Uterus (tissue), 4 donors: ENCODE measurements around the gene KRTAP4-1. TPM values are rescaled to one million over a fixed set of nuclear protein-coding genes. Genes with fewer than 3 reads are reported as not detected.
"Not testable (repeated sequence)": the region's sequence is repeated elsewhere in the genome, so short reads cannot be mapped to it uniquely, and the experiment has no call there.

Experiments used
- DNase-seq, 2 donors: peaks; one replicate each; pipeline ENCODE4 v3.0.0-alpha.2; 2019 to 2020
- H3K27ac ChIP-seq, 2 donors: fragments of 200-600 bp; sonication (generic); 1 replicate in 1 of 2; 2 replicates in 1 of 2; pipeline ENCODE4 v1.5.1; 2016 to 2018
- H3K27me3 ChIP-seq, 2 donors: fragments of 200-600 bp; sonication (generic); one replicate each; pipeline ENCODE4 v1.5.1; 2018 to 2019; ENCODE audit warnings: control low read depth in 1 of 2
- H3K36me3 ChIP-seq, 2 donors: fragments of 200-600 bp; sonication (generic); one replicate each; pipeline ENCODE4 v1.5.1; 2019; ENCODE audit warnings: control low read depth in 1 of 2
- H3K4me1 ChIP-seq, 2 donors: fragments of 200-600 bp; sonication (generic); one replicate each; pipeline ENCODE4 v1.5.1; 2018 to 2019; ENCODE audit warnings: control low read depth in 1 of 2
- H3K4me3 ChIP-seq, 2 donors: fragments of 200-600 bp; sonication (generic); 1 replicate in 1 of 2; 2 replicates in 1 of 2; pipeline ENCODE4 v1.5.1; 2018 to 2019; ENCODE audit warnings: mild to moderate bottlenecking in 1 of 2
- H3K9me3 ChIP-seq, 2 donors: fragments of 200-600 bp; sonication (generic); one replicate each; pipeline ENCODE4 v1.5.1; 2019; ENCODE audit warnings: control low read depth in 1 of 2
- POLR2A ChIP-seq, 2 donors: fragments of 450-650 bp; IDR thresholded peaks; one replicate each; pipeline ENCODE4 v1.6.1; 2016; ENCODE audit warnings: antibody characterized with exemption in 2 of 2, mild to moderate bottlenecking in 1 of 2, moderate library complexity in 1 of 2
- intact Hi-C: fragments of 100-400 bp; cut with DNase I; formaldehyde crosslinking; loops from one replicate; pipeline ENCODE4 v1.15.1; 2023; ENCODE audit warnings: low total_unique reads
- small RNA-seq: library from RNA; depleted of rRNA; stranded (forward); fragments of <200 nt; gene quantifications from one replicate; pipeline ENCODE3, GENCODE V24; 2016
- total RNA-seq, 4 donors: library from RNA; depleted of rRNA in 3 of 4; stranded (reverse); fragments of >200 nt in 3 of 4; gene quantifications; one replicate each; pipeline versions ENCODE4 v1.1.0 to v1.2.4, GENCODE V29; 2014 to 2023
- TF ChIP-seq, protein P1 (sequence below), 4 experiments: fragments of 200-600 bp in 2 of 4; fragments of 450-650 bp in 2 of 4; sonication (generic) in 2 of 4; IDR thresholded peaks; one replicate each; pipeline ENCODE4 v1.5.1; 2016 to 2019; ENCODE audit warnings: antibody characterized with exemption in 4 of 4, mild to moderate bottlenecking in 2 of 4, moderate library complexity in 1 of 4
- donor health status: DM: yes; HTN: yes; CAD: no.

Gene KRTAP4-1
- total RNA-seq, 4 donors from 2014 or later, result not detected

DNA sequence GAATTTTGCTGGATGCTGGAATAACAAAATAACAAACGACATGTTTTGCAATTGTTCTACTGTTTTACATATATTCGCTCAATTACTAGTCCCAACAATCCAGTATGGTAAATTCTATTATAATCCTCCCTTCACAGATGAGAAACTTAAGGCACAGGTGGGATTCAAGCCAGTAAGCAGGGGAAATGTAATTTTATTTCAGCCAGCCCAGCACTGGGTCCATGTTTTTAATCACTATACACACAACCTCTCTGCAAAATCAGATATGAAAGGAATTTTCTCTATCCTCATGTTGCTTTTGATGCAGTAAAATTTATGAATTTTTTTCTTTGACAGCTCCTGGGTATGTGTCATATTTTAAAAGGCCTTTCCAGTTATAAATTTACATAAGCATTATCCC lies 39.5 kb downstream of the KRTAP4-1 start:
- intact Hi-C loops, result no loop called here
- no peak for DNase-seq
- Histone ChIP-seq H3K27me3 (no peaks in the 10 kb centered on the region), H3K27ac (no peak overlapping the region), H3K4me1 (no peaks in the 10 kb centered on the region), H3K36me3 (no peaks in the 10 kb centered on the region), H3K9me3 (no peaks in the 10 kb centered on the region), H3K4me3 (no peak overlapping the region)
- no peak for TF ChIP-seq POLR2A (IDR thresholded peaks at IDR 0.05)
- TF ChIP-seq, protein P1, sequence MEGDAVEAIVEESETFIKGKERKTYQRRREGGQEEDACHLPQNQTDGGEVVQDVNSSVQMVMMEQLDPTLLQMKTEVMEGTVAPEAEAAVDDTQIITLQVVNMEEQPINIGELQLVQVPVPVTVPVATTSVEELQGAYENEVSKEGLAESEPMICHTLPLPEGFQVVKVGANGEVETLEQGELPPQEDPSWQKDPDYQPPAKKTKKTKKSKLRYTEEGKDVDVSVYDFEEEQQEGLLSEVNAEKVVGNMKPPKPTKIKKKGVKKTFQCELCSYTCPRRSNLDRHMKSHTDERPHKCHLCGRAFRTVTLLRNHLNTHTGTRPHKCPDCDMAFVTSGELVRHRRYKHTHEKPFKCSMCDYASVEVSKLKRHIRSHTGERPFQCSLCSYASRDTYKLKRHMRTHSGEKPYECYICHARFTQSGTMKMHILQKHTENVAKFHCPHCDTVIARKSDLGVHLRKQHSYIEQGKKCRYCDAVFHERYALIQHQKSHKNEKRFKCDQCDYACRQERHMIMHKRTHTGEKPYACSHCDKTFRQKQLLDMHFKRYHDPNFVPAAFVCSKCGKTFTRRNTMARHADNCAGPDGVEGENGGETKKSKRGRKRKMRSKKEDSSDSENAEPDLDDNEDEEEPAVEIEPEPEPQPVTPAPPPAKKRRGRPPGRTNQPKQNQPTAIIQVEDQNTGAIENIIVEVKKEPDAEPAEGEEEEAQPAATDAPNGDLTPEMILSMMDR (IDR thresholded peaks at IDR 0.05), result no peak

DNA sequence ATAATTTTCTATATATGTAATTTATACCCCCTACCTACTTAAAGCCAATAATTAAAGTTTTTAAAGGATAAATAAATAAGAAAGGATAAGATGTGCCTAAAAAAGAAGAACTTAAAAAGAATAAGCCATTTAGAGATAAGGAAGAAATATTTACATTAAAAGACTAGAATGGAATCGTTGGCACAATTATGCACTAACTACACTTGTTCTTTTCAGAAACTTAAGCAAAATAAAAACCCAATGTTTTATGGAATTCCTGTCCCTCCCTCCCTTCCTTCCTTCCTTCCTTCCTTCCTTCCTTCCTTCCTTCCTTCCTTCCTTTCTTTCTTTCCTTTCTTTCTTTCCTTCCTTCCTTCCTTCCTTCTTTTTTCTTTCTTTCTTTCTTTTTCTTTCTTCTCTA lies 39.9 kb downstream of the KRTAP4-1 start:
- Histone ChIP-seq H3K27me3 (no peaks in the 10 kb centered on the region), H3K36me3 (no peaks in the 10 kb centered on the region), H3K9me3 (no peaks in the 10 kb centered on the region), H3K4me1 (no peaks in the 10 kb centered on the region), H3K27ac (no peak overlapping the region), H3K4me3 (no peak overlapping the region)
- TF ChIP-seq POLR2A (IDR thresholded peaks at IDR 0.05), result no peak
- TF ChIP-seq, protein P1 (IDR thresholded peaks at IDR 0.05), result no peak
- intact Hi-C loops, result no loop called here
- no peak for DNase-seq

DNA sequence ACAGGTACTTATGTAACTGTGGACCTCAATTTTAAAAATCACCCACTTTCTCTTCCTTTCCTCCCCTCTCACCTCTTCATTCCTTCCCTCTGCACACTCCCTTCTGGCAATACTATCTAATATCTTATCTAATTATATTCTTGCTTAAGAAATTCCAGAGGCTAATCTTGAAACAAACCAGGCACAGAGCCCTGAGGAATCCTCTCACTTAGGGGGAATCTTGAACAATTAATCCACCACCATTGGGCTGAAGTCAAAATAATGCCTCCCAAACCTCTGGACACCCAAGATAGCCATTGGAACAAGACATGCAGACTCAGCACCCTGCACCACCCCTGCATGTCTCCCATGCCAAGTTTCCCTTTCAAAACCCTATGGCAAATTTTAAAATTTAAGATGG lies 43.4 kb downstream of the KRTAP4-1 start:
- intact Hi-C loops, result no loop called here
- no peak for TF ChIP-seq POLR2A (IDR thresholded peaks at IDR 0.05)
- TF ChIP-seq, protein P1 (IDR thresholded peaks at IDR 0.05), result no peak
- no peaks in the 10 kb centered on the region for H3K36me3 ChIP-seq

DNA sequence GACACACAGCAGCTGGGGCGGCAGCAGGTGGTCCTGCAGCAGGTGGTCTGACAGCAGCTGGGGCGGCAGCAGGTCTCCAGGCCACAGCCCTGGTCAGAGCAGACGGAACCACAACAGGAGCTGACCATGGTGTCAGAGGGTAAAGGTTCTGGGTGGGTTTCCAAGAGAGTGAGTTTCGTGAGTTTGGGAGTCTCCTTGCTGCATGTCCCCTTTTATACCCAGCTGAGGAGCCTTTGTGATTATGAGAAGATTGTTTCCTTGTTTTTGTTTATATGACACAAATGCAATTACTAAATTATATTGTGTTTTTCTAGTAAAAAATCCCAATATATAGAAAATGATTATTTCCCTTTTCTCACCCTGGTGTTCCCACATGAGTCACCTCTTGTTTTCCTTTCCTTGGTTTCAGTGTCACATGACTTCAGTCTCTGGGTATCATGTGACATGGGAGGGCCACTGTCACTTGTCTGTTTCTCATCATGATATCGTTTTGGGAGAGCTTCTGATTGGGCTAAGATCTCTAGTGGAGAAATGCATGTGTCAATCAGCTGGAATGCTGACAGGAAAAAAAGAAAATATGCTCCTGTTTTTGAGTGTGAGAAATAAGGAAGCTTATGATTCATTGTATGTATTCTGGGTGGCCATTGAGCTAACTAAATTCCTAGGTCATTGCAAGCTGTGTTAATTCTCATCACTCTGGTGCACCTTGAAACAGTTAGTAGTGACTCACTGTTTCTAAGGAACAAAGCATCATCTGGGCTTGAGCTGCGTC lies 44.2 kb downstream of the KRTAP4-1 start, which contains the start of gene KRTAP4-6:
Gene KRTAP4-6 (minus strand): TSS at position 185 of the 772 bp plus-strand sequence. CDS start 57 bp downstream, at position 128.
- no peak for DNase-seq
- no peaks in the 10 kb centered on the region for H3K27me3 ChIP-seq
- no peak for TF ChIP-seq POLR2A (IDR thresholded peaks at IDR 0.05)
- TF ChIP-seq, protein P1 (IDR thresholded peaks at IDR 0.05), result no peak
- H3K27ac ChIP-seq, result no peak within 1 kb of the TSS
- no peaks in the 10 kb centered on the region for H3K9me3 ChIP-seq
- no peak within 1 kb of the TSS for H3K4me3 ChIP-seq
- no peaks in the 10 kb centered on the region for H3K36me3 ChIP-seq
- no peaks in the 10 kb centered on the region for H3K4me1 ChIP-seq
- intact Hi-C loops, result no loop called here

More for the DNA sequence above, 43.4 kb downstream of the KRTAP4-1 start:
- H3K4me1 ChIP-seq, result no peaks in the 10 kb centered on the region
- no peak overlapping the region for H3K4me3 ChIP-seq
- H3K27ac ChIP-seq, result no peak overlapping the region
- H3K27me3 ChIP-seq, result no peaks in the 10 kb centered on the region
- DNase-seq, result no peak
- no peaks in the 10 kb centered on the region for H3K9me3 ChIP-seq

DNA sequence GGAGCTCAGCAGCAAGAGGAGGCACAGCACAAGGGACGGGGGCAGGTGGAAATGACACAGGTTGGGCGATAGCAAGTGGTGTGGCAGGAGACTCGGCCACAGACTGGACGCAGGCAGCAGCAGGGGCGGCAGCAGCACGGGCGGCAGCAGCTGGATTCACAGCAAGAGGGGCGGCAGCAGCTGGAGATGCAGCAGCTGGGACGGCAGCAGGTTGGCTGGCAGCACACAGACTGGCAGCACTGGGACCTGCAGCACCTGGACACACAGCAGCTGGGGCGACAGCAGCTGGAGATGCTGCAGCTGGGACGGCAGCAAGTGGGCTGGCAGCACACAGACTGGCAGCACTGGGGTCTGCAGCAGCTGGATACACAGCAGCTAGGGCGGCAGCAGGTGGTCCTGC lies 44.8 kb downstream of the KRTAP4-1 start:
- H3K27ac ChIP-seq, H3K9me3 ChIP-seq, H3K27me3 ChIP-seq, DNase-seq, H3K4me1 ChIP-seq, H3K36me3 ChIP-seq, intact Hi-C loops, H3K4me3 ChIP-seq: not testable (repeated sequence)

Small RNA genes lying within 50 kb of the gene (small RNA-seq; reads per million reads assigned to genes)
- not detected for gene KRTAP4-17P

Other genes starting within 250 kb of the KRTAP4-1 start
- gene KRT23, start 247.3 kb downstream of the KRTAP4-1 start, total RNA-seq, result 1 to 10 TPM in 1 of 4 donors, under 1 TPM in 1, not detected in 2; 0.79 to 3.1 TPM
- not detected for gene KRT39, start 218.0 kb downstream of the KRTAP4-1 start, total RNA-seq
- gene KRT40, start 200.6 kb downstream of the KRTAP4-1 start, total RNA-seq, result under 1 TPM in 1 of 4 donors, not detected in 3; 0.21 TPM
- gene KRTAP3-3, start 190.7 kb downstream of the KRTAP4-1 start, total RNA-seq, result not detected
- gene KRTAP3-2, start 185.0 kb downstream of the KRTAP4-1 start, total RNA-seq, result not detected
- gene KRTAP3-1, start 175.8 kb downstream of the KRTAP4-1 start, total RNA-seq, result not detected
- not detected for gene KRTAP1-5, start 157.7 kb downstream of the KRTAP4-1 start, total RNA-seq
- not detected for gene KRTAP1-4, start 154.7 kb downstream of the KRTAP4-1 start, total RNA-seq
- not detected for gene KRTAP1-3, start 150.0 kb downstream of the KRTAP4-1 start, total RNA-seq
- not detected for gene KRTAP1-1, start 143.5 kb downstream of the KRTAP4-1 start, total RNA-seq
- gene KRTAP2-1, start 137.6 kb downstream of the KRTAP4-1 start, total RNA-seq, result not detected
- gene KRTAP2-2, start 129.7 kb downstream of the KRTAP4-1 start, total RNA-seq, result not detected
- not detected for gene KRTAP2-3, start 124.8 kb downstream of the KRTAP4-1 start, total RNA-seq
- gene KRTAP2-4, start 119.0 kb downstream of the KRTAP4-1 start, total RNA-seq, result not detected
- not detected for gene KRTAP4-7, start 100.8 kb downstream of the KRTAP4-1 start, total RNA-seq
- gene KRTAP4-8, start 86.8 kb downstream of the KRTAP4-1 start, total RNA-seq, result not detected
- not detected for gene KRTAP4-16, start 82.7 kb downstream of the KRTAP4-1 start, total RNA-seq
- gene KRTAP4-9, start 79.5 kb downstream of the KRTAP4-1 start, total RNA-seq, result not detected
- not detected for gene KRTAP4-11, start 66.5 kb downstream of the KRTAP4-1 start, total RNA-seq
- not detected for gene KRTAP4-12, start 60.7 kb downstream of the KRTAP4-1 start, total RNA-seq
- gene KRTAP4-6, start 44.4 kb downstream of the KRTAP4-1 start, total RNA-seq, result not detected
- not detected for gene KRTAP4-5, start 35.1 kb downstream of the KRTAP4-1 start, total RNA-seq
- not detected for gene KRTAP4-4, start 24.2 kb downstream of the KRTAP4-1 start, total RNA-seq
- not detected for gene KRTAP4-3, start 16.7 kb downstream of the KRTAP4-1 start, total RNA-seq
- not detected for gene KRTAP4-2, start 6.7 kb downstream of the KRTAP4-1 start, total RNA-seq
- gene KRTAP9-1, start 5.0 kb upstream of the KRTAP4-1 start, total RNA-seq, result not detected
- not detected for gene KRTAP9-2, start 41.7 kb upstream of the KRTAP4-1 start, total RNA-seq
- not detected for gene KRTAP9-3, start 47.5 kb upstream of the KRTAP4-1 start, total RNA-seq
- gene KRTAP9-8, start 53.1 kb upstream of the KRTAP4-1 start, total RNA-seq, result not detected
- gene KRTAP9-4, start 64.8 kb upstream of the KRTAP4-1 start, total RNA-seq, result not detected
- gene KRTAP9-9, start 70.5 kb upstream of the KRTAP4-1 start, total RNA-seq, result not detected
- not detected for gene KRTAP9-6, start 80.5 kb upstream of the KRTAP4-1 start, total RNA-seq
- not detected for gene KRTAP9-7, start 90.8 kb upstream of the KRTAP4-1 start, total RNA-seq
- gene KRTAP29-1, start 117.9 kb upstream of the KRTAP4-1 start, total RNA-seq, result not detected
- gene KRTAP16-1, start 124.4 kb upstream of the KRTAP4-1 start, total RNA-seq, result not detected
- gene KRTAP17-1, start 130.8 kb upstream of the KRTAP4-1 start, total RNA-seq, result not detected
- gene KRT33A, start 165.9 kb upstream of the KRTAP4-1 start, total RNA-seq, result not detected
- gene KRT33B, start 184.9 kb upstream of the KRTAP4-1 start, total RNA-seq, result not detected
- gene KRT34, start 197.4 kb upstream of the KRTAP4-1 start, total RNA-seq, result under 1 TPM in 1 of 4 donors, not detected in 3; 0.28 TPM
- not detected for gene KRT31, start 212.7 kb upstream of the KRTAP4-1 start, total RNA-seq
- not detected for gene KRT37, start 239.7 kb upstream of the KRTAP4-1 start, total RNA-seq